SK-N-SH (cell line): ENCODE data around the gene DZIP1. TPM values are rescaled to one million over a fixed set of nuclear protein-coding genes. Genes with fewer than 3 reads are reported as not detected.

Experiments
- CTCF ChIA-PET: fragments of 300-600, 350-600 bp; formaldehyde crosslinking; extraction: SDS; loops from one replicate; lab custom pipeline; 2021; lab: Yijun Ruan, JAX
- POLR2A ChIA-PET: fragments of 350-600 bp; sonication (Branson Sonifier 250); formaldehyde crosslinking; extraction: SDS; loops from one replicate; lab custom pipeline; 2020; ENCODE audit warnings: antibody characterized with exemption, inconsistent platforms; lab: Yijun Ruan, JAX
- DNase-seq: peaks from one replicate; pipeline ENCODE4 v3.0.0; 2012
- H2AFZ ChIP-seq: fragments of 200-600 bp; sonication (generic); 2 replicates; pipeline ENCODE4 v1.8.1; 2016; ENCODE audit warnings: antibody characterized with exemption, mild to moderate bottlenecking, low read depth
- H3F3A ChIP-seq: fragments of 200-600 bp; sonication (generic); replicated peaks from 2 replicates; pipeline ENCODE3; 2016; ENCODE audit warnings: antibody characterized with exemption, mild to moderate bottlenecking; ENCODE audit not compliant: insufficient read depth
- H3K27ac ChIP-seq, 2 experiments: fragments of 200-500 bp in 1 of 2; fragments of 200-600 bp in 1 of 2; sonication (Bioruptor generic) in 1 of 2; sonication (generic), shearing (Covaris generic) in 1 of 2; 2 replicates each; pipeline versions ENCODE4 v1.5.1 to v1.6.1; 2014 to 2016; ENCODE audit warnings: low read depth in 2 of 2, inconsistent platforms in 1 of 2, low read length in 1 of 2, mild to moderate bottlenecking in 1 of 2, mixed read lengths in 1 of 2
- H3K27me3 ChIP-seq: fragments of 200-600 bp; sonication (generic), shearing (Covaris generic); 2 replicates; pipeline ENCODE4 v1.6.1; 2016; ENCODE audit warnings: mixed run types; ENCODE audit not compliant: insufficient read depth
- H3K36me3 ChIP-seq, 2 experiments: fragments of 200-500 bp in 1 of 2; fragments of 200-600 bp in 1 of 2; sonication (Bioruptor generic) in 1 of 2; sonication (generic) in 1 of 2; replicated peaks in 1 of 2; 2 replicates each; pipeline versions ENCODE3 to v1.5.1; 2014 to 2016; ENCODE audit warnings: low read length in 1 of 2, mild to moderate bottlenecking in 1 of 2; ENCODE audit not compliant: insufficient read depth in 2 of 2, control insufficient read depth in 1 of 2
- H3K4me1 ChIP-seq, 2 experiments: fragments of 200-500 bp in 1 of 2; fragments of 200-600 bp in 1 of 2; sonication (Bioruptor generic) in 1 of 2; sonication (generic), shearing (Covaris generic) in 1 of 2; 2 replicates each; pipeline versions ENCODE4 v1.5.1 to v1.6.1; 2014 to 2016; ENCODE audit warnings: low read depth in 1 of 2, low read length in 1 of 2, mixed run types in 1 of 2; ENCODE audit not compliant: insufficient read depth in 2 of 2, control insufficient read depth in 1 of 2
- H3K4me2 ChIP-seq: fragments of 200-600 bp; sonication (generic), shearing (Covaris generic); 2 replicates; pipeline ENCODE4 v1.6.1; 2017; ENCODE audit warnings: mixed run types
- H3K4me3 ChIP-seq, 2 experiments: fragments of 200-500 bp in 1 of 2; fragments of 200-600 bp in 1 of 2; sonication (Bioruptor generic) in 1 of 2; sonication (generic), shearing (Covaris generic) in 1 of 2; 2 replicates each; pipeline versions ENCODE4 v1.5.1 to v1.8.1; 2014 to 2016; ENCODE audit warnings: low read depth in 2 of 2, inconsistent platforms in 1 of 2, low read length in 1 of 2, mild to moderate bottlenecking in 1 of 2, mixed read lengths in 1 of 2, moderate library complexity in 1 of 2
- H3K79me2 ChIP-seq: fragments of 200-600 bp; sonication (generic); 2 replicates; pipeline ENCODE4 v1.8.1; 2017; ENCODE audit warnings: mild to moderate bottlenecking; ENCODE audit not compliant: insufficient read depth
- H3K9ac ChIP-seq: fragments of 200-600 bp; sonication (generic); 2 replicates; pipeline ENCODE4 v1.6.1; 2017; ENCODE audit warnings: mixed run types
- H3K9me2 ChIP-seq: fragments of 200-600 bp; sonication (generic); 2 replicates; pipeline ENCODE4 v1.6.1; 2017; ENCODE audit warnings: mixed run types
- H3K9me3 ChIP-seq: fragments of 200-600 bp; sonication (generic); 2 replicates; pipeline ENCODE4 v1.6.1; 2017; ENCODE audit warnings: mixed run types, mild to moderate bottlenecking, moderate library complexity
- H4K20me1 ChIP-seq: fragments of 200-600 bp; sonication (generic); 2 replicates; pipeline ENCODE4 v1.6.1; 2017; ENCODE audit warnings: mild to moderate bottlenecking, mixed run types; ENCODE audit not compliant: insufficient read depth
- EP300 ChIP-seq, 2 experiments: IDR thresholded peaks; 2 replicates each; pipeline versions ENCODE4 v1.4.0 to v1.6.1; 2012; ENCODE audit warnings: borderline replicate concordance in 1 of 2, low read depth in 1 of 2, low read length in 1 of 2
- FOSL2 ChIP-seq: IDR thresholded peaks from 2 replicates; pipeline ENCODE4 v1.4.0; 2012; ENCODE audit warnings: low read depth, mild to moderate bottlenecking, moderate library complexity, borderline replicate concordance
- GABPA ChIP-seq: IDR thresholded peaks from 2 replicates; pipeline ENCODE4 v1.4.0; 2012; ENCODE audit warnings: low read depth, mild to moderate bottlenecking
- GATA2 ChIP-seq: sonication (generic); formaldehyde crosslinking; IDR thresholded peaks from 2 replicates; pipeline ENCODE4 v1.5.0; 2020; ENCODE audit warnings: mild to moderate bottlenecking, missing genetic modification reagents
- JUND ChIP-seq: IDR thresholded peaks from 2 replicates; pipeline ENCODE4 v1.4.0; 2012
- MEF2A ChIP-seq: IDR thresholded peaks from 2 replicates; pipeline ENCODE4 v1.4.0; 2012; ENCODE audit warnings: low read depth, borderline replicate concordance
- MXI1 ChIP-seq: IDR thresholded peaks from 2 replicates; pipeline ENCODE4 v1.6.1; 2012; ENCODE audit warnings: mild to moderate bottlenecking, low read depth, low read length, improper control_type of control experiment
- NFIC ChIP-seq: IDR thresholded peaks from 2 replicates; pipeline ENCODE4 v1.4.0; 2012; ENCODE audit warnings: borderline replicate concordance
- RCOR1 ChIP-seq: fragments of 150-350 bp; IDR thresholded peaks from 2 replicates; pipeline ENCODE4 v1.6.1; 2017; ENCODE audit warnings: antibody characterized with exemption, low read length
- REST ChIP-seq: IDR thresholded peaks from 2 replicates; pipeline ENCODE4 v1.6.1; 2012; ENCODE audit warnings: mild to moderate bottlenecking, low read depth, low read length, moderate library complexity
- RFX5 ChIP-seq: IDR thresholded peaks from 2 replicates; pipeline ENCODE4 v1.6.1; 2012; ENCODE audit warnings: mild to moderate bottlenecking, improper control_type of control experiment, low read length
- SMC3 ChIP-seq: IDR thresholded peaks from 2 replicates; pipeline ENCODE4 v1.6.1; 2012; ENCODE audit warnings: low read depth, low read length, improper control_type of control experiment
- TAF1 ChIP-seq: IDR thresholded peaks from 2 replicates; pipeline ENCODE4 v1.6.1; 2012; ENCODE audit warnings: low read depth, mild to moderate bottlenecking, low read length, moderate library complexity, borderline replicate concordance
- TCF12 ChIP-seq: IDR thresholded peaks from 2 replicates; pipeline ENCODE4 v1.4.0; 2012
- TEAD4 ChIP-seq: IDR thresholded peaks from 2 replicates; pipeline ENCODE4 v1.4.0; 2012; ENCODE audit warnings: mild to moderate bottlenecking, borderline replicate concordance; ENCODE audit not compliant: insufficient read depth
- USF2 ChIP-seq: fragments of 150-350 bp; IDR thresholded peaks from 2 replicates; pipeline ENCODE4 v1.6.1; 2017; ENCODE audit warnings: antibody characterized with exemption, low read length, low read depth, borderline replicate concordance
- WGBS: methylation state at CpG from one replicate; pipeline ENCODE4 v1.1.6; 2017; ENCODE audit warnings: low lambda C conversion rate; 5-methylcytosine and 5-hydroxymethylcytosine counted together
- polyA plus RNA-seq, 3 experiments: library from polyadenylated mRNA; depleted of rRNA; stranded (reverse); fragments of >200 nt; gene quantifications; 2 replicates each; pipeline ENCODE4 v1.2.3, GENCODE V29; 2012
- TF ChIP-seq, protein P1 (sequence below): fragments of 200-600 bp; sonication (generic); IDR thresholded peaks from 2 replicates; pipeline ENCODE4 v1.6.1; 2017; ENCODE audit warnings: antibody characterized with exemption, mild to moderate bottlenecking, moderate library complexity

DZIP1 gene
- polyA plus RNA-seq, 1 of the 3 experiments (the other 2 are of a cell fraction), result 15.0 TPM

DNA sequence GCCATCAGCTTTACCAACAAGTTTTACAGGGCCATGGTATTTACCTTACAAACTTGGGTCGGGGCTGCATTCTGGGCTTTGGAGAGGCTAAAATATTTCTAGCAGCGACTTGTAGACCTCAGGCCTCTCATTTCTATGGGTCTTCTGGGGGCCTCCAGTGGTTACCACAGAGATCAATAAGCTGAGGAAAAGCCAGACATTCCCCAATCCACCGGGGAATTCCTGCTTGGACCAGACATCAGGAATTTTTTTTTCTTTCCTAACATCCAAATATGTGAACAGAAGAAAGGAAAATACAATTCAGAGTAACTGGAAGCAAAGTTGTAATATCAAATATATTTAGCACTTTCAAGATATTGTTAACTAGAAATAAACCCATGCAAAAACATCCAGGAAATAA, 1.5 kb downstream of the DZIP1 start:
- Histone ChIP-seq H3K27ac (peak overlapping the region in 1 of 2 experiments; percentile 64; a peak in 2 of 4 replicates), H3F3A (peaks cover 8% of the 10 kb centered on the region), H3K9me2 (no peaks in the 10 kb centered on the region), H3K27me3 (no peaks in the 10 kb centered on the region), H3K79me2 (peaks cover 41% of the 10 kb centered on the region), H3K4me2 (peak overlapping the region; percentile 99), H3K4me1 (peaks cover 0 to 21% of the 10 kb centered on the region in 2 experiments; a peak in 2 of 4 replicates), H3K9ac (peak overlapping the region; percentile 73; the same call in 1 of the 2 replicates), H3K9me3 (no peaks in the 10 kb centered on the region), H4K20me1 (no peaks in the 10 kb centered on the region; the same call in 1 of the 2 replicates), H3K4me3 (peak overlapping the region; percentile 79 to 85), H3K36me3 (peaks cover 18 to 29% of the 10 kb centered on the region in 2 experiments), H2AFZ (no peak overlapping the region)
- TF ChIP-seq RCOR1 (no peak), RFX5 (no peak), JUND (no peak), FOSL2 (no peak), TEAD4 (no peak), GATA2 (CRISPR knock-in tag) (no peak), NFIC (no peak), EP300 (IDR thresholded peaks at IDR 0.05; ENCODE audit: borderline replicate concordance in 1 of 2, low read depth in 1 of 2, low read length in 1 of 2) (no peak), MEF2A (no peak), TCF12 (no peak), GABPA (no peak), MXI1 (no peak), SMC3 (no peak), USF2 (no peak), REST (no peak), TAF1 (no peak)
- TF ChIP-seq, protein P1, sequence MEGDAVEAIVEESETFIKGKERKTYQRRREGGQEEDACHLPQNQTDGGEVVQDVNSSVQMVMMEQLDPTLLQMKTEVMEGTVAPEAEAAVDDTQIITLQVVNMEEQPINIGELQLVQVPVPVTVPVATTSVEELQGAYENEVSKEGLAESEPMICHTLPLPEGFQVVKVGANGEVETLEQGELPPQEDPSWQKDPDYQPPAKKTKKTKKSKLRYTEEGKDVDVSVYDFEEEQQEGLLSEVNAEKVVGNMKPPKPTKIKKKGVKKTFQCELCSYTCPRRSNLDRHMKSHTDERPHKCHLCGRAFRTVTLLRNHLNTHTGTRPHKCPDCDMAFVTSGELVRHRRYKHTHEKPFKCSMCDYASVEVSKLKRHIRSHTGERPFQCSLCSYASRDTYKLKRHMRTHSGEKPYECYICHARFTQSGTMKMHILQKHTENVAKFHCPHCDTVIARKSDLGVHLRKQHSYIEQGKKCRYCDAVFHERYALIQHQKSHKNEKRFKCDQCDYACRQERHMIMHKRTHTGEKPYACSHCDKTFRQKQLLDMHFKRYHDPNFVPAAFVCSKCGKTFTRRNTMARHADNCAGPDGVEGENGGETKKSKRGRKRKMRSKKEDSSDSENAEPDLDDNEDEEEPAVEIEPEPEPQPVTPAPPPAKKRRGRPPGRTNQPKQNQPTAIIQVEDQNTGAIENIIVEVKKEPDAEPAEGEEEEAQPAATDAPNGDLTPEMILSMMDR, result no peak
- peak; percentile 17 for DNase-seq
- ChIA-PET POLR2A (interaction anchor here (0.7 kb wide), 1 partner anchor 34 kb away, joined by 4 read pairs; the partner anchor contains the start of gene DNAJC3), CTCF (interaction anchor here (1.0 to 2.1 kb wide), 6 partner anchors 8 to 191 kb away, joined by 3 to 11 read pairs (median 4); no protein-coding TSS in a partner anchor)
- 56% methylated on average over 3 of the region's 3 CpGs for WGBS
